Ascending aorta (tissue), 2 donors: ENCODE data around the gene MED15. TPM values are rescaled to one million over a fixed set of nuclear protein-coding genes. Genes with fewer than 3 reads are reported as not detected.

Experiments used
- DNase-seq, 2 donors: peaks; one replicate each; pipeline ENCODE4 v3.0.0-alpha.2; 2019; ENCODE audit warnings: low spot score in 2 of 2
- H3K27ac ChIP-seq, 2 donors: fragments of 200-600 bp; sonication (generic); one replicate each; pipeline ENCODE4 v1.5.1; 2016 to 2017; ENCODE audit warnings: mild to moderate bottlenecking in 1 of 2
- H3K27me3 ChIP-seq: fragments of 200-600 bp; sonication (generic); one replicate; pipeline ENCODE4 v1.5.1; 2017
- H3K36me3 ChIP-seq, 2 donors: fragments of 200-600 bp; sonication (generic); one replicate each; pipeline ENCODE4 v1.5.1; 2016
- H3K4me1 ChIP-seq, 2 donors: fragments of 200-600 bp; sonication (generic); one replicate each; pipeline ENCODE4 v1.5.1; 2016 to 2017; ENCODE audit warnings: mild to moderate bottlenecking in 1 of 2
- H3K4me3 ChIP-seq, 2 donors: fragments of 200-600 bp; sonication (generic); one replicate each; pipeline ENCODE4 v1.5.1; 2016 to 2017; ENCODE audit warnings: mild to moderate bottlenecking in 1 of 2
- H3K9me3 ChIP-seq, 2 donors: fragments of 200-600 bp; sonication (generic); one replicate each; pipeline ENCODE4 v1.5.1; 2016
- intact Hi-C: fragments of 100-400 bp; cut with DNase I; formaldehyde crosslinking; loops from one replicate; pipeline ENCODE4 v1.15.1; 2023
- total RNA-seq: library from RNA; depleted of rRNA; stranded (reverse); fragments of >200 nt; gene quantifications from one replicate; pipeline ENCODE4 v1.1.0, GENCODE V29; 2016
- TF ChIP-seq, protein P1 (sequence below), 3 experiments: fragments of 200-600 bp in 2 of 3; fragments of 450-650 bp in 1 of 3; sonication (generic) in 2 of 3; IDR thresholded peaks; one replicate each; pipeline ENCODE4 v1.5.1; 2016 to 2019; ENCODE audit warnings: antibody characterized with exemption in 3 of 3, mild to moderate bottlenecking in 1 of 3, moderate library complexity in 1 of 3

The MED15 gene
- total RNA-seq, 1 donor from 2014 or later: 204 TPM

DNA sequence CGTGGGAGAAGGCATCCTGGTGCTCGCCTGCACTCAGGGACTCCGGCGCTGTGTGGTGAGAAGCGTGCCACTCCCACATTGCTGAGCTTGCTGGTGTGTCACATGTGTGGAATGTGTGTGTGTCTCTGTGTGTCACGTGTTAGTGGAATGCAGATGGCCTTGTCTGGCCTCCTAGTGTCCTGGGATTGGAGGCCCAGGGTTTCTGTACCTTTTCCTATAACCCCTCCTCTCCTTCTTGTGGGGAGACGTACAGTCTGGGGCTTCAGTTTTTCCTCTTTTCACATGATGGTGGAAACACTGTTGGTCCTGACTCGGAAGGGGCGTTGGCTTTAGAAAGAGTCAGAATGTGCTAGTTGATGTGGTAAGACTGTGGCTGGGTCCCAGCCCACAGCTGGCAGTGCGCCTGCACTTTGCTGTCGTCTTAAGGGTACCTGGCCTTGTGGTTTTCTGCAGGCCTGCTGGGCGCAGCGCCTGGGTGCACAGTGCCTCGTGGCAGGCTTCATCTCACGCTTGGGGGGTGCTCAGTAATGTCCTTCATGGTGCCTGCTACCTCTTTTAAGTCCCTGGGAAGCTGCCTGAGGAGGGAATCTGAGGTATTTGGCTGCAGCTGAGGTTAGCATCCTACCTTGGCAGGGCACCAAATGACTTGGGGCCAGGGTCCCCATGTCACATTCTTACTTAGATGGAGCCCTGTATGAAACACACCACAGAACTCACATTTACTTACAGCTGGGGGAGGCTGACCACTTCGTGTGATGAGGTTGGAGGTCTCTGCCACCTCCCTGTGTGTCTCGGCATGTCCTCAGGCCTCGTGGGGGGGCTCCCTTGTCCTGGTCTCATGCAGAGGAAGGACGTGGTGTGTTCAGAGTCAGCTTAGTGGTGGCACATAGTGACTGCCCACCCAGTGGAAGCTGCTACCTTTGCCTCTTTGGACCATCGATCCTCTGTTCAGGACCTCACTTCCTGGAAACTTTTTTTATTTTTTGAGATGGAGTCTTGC is 61.9 kb downstream of the MED15 start:
- DNase-seq: peak; percentile 63 to 91
- Histone ChIP-seq H3K27me3 (no peaks in the 10 kb centered on the region), H3K9me3 (no peaks in the 10 kb centered on the region), H3K4me1 (peaks cover 20 to 26% of the 10 kb centered on the region in 2 donors), H3K27ac (peak overlapping the region; percentile 26 to 72), H3K4me3 (no peak overlapping the region), H3K36me3 (peaks cover 70 to 81% of the 10 kb centered on the region in 2 donors)
- intact Hi-C loops: loop anchor here (1.0 to 5.0 kb wide), 4 partner anchors 18 to 133 kb away; partner anchors contain the start of gene MED15
- TF ChIP-seq, protein P1, sequence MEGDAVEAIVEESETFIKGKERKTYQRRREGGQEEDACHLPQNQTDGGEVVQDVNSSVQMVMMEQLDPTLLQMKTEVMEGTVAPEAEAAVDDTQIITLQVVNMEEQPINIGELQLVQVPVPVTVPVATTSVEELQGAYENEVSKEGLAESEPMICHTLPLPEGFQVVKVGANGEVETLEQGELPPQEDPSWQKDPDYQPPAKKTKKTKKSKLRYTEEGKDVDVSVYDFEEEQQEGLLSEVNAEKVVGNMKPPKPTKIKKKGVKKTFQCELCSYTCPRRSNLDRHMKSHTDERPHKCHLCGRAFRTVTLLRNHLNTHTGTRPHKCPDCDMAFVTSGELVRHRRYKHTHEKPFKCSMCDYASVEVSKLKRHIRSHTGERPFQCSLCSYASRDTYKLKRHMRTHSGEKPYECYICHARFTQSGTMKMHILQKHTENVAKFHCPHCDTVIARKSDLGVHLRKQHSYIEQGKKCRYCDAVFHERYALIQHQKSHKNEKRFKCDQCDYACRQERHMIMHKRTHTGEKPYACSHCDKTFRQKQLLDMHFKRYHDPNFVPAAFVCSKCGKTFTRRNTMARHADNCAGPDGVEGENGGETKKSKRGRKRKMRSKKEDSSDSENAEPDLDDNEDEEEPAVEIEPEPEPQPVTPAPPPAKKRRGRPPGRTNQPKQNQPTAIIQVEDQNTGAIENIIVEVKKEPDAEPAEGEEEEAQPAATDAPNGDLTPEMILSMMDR (IDR thresholded peaks at IDR 0.05): no peak

DNA sequence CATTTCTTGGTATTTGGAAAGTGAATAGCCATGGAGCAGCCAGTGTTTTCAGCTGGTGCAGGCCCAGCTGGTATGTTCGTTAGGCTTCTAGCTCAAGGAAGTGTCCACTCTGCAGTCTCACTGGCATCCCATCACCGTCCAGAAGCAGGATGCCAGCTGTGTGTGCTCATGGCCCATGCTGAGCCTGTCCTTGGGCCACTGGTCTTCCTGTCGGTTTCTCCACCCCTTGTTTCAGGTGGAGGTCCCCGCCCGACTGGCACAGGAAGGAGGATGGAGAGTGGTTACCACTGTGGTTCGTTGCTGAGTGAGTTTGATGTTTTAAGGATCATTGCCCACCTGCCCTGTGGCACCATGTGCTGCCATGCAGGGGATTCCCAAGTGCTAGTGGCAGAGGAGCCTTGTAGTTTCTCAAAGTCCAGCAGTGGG is 63.7 kb downstream of the MED15 start:
- Histone ChIP-seq H3K4me3 (no peak overlapping the region), H3K27me3 (no peaks in the 10 kb centered on the region), H3K9me3 (no peaks in the 10 kb centered on the region), H3K4me1 (peaks cover 20 to 26% of the 10 kb centered on the region in 2 donors), H3K27ac (no peak overlapping the region), H3K36me3 (peaks cover 65 to 81% of the 10 kb centered on the region in 2 donors)
- intact Hi-C loops: loop anchor here (2.0 kb wide), 1 partner anchor 40 kb away; no protein-coding TSS in a partner anchor
- TF ChIP-seq, protein P1 (IDR thresholded peaks at IDR 0.05): no peak
- DNase-seq: no peak

DNA sequence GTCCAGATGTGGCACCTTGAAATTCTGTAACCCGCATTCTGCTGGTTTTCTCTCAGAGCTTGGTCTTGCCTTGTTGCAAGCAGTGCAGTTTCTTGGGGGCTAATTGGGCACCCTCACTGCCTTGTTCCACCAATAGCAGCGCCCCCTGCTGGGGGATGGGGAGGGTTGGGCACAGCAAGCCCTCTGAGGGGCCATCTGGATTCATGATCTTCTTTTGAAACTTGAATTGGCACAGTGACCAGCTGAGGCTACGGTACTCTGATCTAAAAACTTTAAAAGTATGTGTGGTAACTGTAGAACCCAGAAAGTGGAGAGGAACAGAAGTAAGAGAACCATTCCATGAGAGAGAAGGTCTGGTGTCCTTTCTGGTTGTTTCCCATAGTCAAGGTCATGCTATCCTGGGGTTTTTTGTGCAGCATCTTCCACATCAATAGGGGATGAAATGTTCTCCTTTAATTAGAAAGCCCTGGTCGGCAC is 64.2 kb downstream of the MED15 start:
- Histone ChIP-seq H3K27ac (no peak overlapping the region), H3K9me3 (no peaks in the 10 kb centered on the region), H3K4me3 (no peak overlapping the region), H3K36me3 (peaks cover 65 to 81% of the 10 kb centered on the region in 2 donors), H3K4me1 (peaks cover 20 to 29% of the 10 kb centered on the region in 2 donors), H3K27me3 (no peaks in the 10 kb centered on the region)
- TF ChIP-seq, protein P1 (IDR thresholded peaks at IDR 0.05): peak; percentile 48 to 68 (median 65)
- intact Hi-C loops: loop anchor here (2.0 kb wide), 1 partner anchor 41 kb away; no protein-coding TSS in a partner anchor
- DNase-seq: no peak

DNA sequence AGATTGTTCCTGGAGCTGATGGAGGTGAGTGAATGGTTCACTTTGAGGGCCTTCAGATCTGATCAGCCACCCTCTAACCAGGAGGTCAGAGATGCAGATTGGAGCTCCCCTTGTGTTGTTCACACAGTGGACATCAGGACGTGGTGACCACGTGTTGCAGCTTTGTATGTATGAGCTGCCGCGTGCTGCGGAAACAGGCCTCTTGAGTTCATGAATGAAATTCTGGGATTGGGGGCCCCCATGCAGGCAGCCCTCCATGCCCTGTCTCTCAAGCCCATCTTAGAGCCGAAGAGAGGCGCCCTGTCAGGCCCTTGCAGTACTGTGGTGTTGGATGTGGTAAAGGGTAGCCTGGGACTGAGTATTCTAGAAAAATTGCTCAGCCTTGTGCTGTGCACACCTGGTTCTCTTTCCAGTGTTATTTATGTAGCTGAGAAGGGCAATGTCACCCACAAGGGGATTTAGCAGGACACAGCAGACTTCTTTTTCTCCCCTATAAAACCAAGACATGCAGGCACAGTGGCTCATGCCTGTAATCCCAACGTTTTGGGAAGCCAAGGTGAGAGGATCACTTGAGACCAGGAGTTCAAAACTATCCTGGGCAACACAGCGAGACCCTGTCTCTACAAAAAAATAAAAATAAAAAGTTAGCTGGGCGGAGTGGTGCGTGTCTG is 64.9 kb downstream of the MED15 start:
- Histone ChIP-seq H3K9me3 (no peaks in the 10 kb centered on the region), H3K4me1 (peaks cover 17 to 27% of the 10 kb centered on the region in 2 donors), H3K36me3 (peaks cover 59 to 81% of the 10 kb centered on the region in 2 donors), H3K27me3 (no peaks in the 10 kb centered on the region), H3K27ac (no peak overlapping the region), H3K4me3 (no peak overlapping the region)
- DNase-seq: no peak
- TF ChIP-seq, protein P1 (IDR thresholded peaks at IDR 0.05): no peak
- intact Hi-C loops: no loop called here

DNA sequence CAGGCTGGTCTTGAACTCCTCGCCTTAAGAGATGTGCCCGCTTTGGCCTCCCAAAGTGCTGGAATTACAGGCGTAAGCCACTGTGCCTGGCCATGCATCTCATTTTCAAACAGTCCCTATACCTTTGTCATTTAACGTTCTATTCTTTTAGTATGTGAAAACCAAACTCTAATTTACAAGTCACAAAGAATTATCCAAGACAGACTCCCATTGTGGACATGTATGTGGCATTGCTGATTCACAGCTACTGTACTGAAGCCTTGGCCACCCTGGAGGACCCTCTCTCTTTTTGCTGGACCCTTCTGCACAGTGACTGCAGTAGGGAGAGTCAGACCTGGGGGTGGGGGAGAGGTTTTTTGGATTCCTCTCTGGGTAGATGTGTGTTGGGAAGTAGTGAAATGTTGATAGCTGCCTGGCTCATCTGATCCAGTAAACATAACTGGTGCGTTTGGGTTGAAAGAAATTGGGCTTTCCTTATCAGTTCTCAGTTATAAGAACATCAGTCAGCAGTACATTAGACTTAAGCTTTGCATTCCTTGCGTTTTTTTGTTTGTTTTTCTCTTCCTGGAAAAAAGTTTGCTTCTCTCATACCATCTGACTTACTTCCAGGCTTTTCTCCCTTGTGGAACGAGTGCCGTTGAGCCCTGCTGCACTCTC is 65.9 kb downstream of the MED15 start:
- Histone ChIP-seq H3K27ac (no peak overlapping the region), H3K9me3 (no peaks in the 10 kb centered on the region), H3K36me3 (peaks cover 48 to 81% of the 10 kb centered on the region in 2 donors), H3K4me1 (peaks cover 7 to 19% of the 10 kb centered on the region in 2 donors), H3K27me3 (no peaks in the 10 kb centered on the region), H3K4me3 (no peak overlapping the region)
- intact Hi-C loops: no loop called here
- no peak for DNase-seq
- TF ChIP-seq, protein P1 (IDR thresholded peaks at IDR 0.05): no peak
